Left forelimb (tissue), 1 donor: ENCODE measurements around the gene RNF168.
A peak's percentile ranks its signal among the peaks of the same experiment; 100 is the strongest.
"Not testable (repeated sequence)": the region's sequence is repeated elsewhere in the genome, so short reads cannot be mapped to it uniquely, and the experiment has no call there.

ENCODE experiments used
- DNase-seq: peaks from one replicate; pipeline ENCODE4 v3.0.0-alpha.2; 2018; ENCODE audit warnings: low spot score

Gene RNF168, protein sequence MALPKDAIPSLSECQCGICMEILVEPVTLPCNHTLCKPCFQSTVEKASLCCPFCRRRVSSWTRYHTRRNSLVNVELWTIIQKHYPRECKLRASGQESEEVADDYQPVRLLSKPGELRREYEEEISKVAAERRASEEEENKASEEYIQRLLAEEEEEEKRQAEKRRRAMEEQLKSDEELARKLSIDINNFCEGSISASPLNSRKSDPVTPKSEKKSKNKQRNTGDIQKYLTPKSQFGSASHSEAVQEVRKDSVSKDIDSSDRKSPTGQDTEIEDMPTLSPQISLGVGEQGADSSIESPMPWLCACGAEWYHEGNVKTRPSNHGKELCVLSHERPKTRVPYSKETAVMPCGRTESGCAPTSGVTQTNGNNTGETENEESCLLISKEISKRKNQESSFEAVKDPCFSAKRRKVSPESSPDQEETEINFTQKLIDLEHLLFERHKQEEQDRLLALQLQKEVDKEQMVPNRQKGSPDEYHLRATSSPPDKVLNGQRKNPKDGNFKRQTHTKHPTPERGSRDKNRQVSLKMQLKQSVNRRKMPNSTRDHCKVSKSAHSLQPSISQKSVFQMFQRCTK

DNA sequence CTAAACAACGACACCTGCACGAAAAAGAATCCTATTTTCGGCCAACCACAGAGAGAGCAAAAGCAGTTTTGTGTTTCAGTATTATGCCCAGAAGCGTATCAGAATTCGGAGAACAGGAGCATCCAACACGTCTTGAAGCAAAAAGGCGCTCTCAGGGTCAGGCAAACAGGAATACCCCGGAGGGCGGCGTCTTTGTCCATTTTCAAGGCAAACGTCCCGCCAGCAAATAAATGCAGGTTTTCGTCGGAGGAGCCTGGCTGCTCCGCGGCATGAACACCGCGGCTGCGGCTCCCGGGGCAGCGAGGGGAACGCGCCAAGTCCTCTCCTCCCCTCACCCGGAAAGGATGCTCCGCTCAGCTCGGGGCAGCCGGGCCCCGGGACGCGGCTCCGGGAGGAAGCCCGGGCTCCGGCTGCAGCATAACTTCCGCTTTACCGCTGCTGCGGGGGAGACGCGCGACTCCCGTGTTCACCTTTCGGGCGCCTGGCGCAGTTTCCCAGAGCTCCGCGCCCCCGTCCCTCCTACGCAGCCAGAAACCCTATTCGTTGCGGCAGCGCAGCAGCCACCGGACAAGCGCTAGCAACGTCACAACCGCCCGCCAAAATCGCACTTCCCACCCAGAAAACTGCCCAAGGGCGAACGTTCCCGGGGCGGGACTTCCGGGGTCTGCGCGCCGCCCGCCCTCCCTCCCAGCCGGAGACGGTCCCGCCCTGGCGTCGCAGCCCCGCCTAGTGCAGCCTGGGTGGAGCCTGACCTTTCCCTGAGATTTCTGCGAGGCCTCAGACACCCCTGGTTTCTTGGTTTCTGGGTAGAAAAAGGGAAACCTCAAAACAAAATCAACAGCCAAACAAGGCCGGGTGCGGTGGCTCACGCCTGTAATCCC, at the start of gene RNF168:
RNF168 (minus strand) TSS at position 573 of the 881 bp plus-strand sequence. CDS start 595 bp downstream, outside the sequence.
- peak; percentile 98 for DNase-seq

DNA sequence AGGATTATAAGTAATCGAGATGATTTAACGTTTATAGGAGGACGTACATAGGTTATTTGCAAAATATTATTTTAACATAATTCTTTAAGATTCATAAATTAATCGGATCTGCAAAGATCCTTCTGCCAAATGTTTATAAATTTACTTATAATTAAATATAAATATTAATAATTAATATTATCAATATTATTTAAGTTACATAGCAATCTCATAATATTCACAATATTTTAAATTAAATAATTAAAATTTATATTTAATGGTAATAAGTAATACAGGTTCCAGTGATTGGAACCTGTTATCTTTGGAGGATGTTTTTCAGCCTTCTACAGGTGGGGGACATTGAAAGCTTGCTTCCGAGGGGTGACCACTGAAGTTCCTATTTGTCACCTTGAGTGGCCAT, 48.7 kb upstream of the RNF168 start:
- no peak for DNase-seq

DNA sequence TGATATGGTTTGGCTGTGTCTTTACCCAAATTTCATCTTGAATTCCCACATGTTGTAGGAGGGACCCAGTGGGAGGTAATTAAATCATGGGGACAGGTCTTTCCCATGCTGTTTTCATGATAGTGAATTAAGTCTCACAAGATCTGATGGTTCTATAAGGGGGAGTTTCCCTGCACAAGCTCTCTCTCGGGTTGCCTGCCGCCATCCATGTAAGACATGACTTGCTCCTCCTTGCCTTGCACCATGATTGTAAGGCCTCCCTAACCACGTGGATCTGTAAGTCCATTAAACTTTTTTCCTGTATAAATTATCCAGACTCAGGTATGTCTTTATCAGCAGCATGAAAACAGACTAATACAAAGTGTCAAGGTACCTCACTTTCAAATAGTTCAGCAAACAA, 46.6 kb upstream of the RNF168 start:
- DNase-seq = not testable (repeated sequence)

DNA sequence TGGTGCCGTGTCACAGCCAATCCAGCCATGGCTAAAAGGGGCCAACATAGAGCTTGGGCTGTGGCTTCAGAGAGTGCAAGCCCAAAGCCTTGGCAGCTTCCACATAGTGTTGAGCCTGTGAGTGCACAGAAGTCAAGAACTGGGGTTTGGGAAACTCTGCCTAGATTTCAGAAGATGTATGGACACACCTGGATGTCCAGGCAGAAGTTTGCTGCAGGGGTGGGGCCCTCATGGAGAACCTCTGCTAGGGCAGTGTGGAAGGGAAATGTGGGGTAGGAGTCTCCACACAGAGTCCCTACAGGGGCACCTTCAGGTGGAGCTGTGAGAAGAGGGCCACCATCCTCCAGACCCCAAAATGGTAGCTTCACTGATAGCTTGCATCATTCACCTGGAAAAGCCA, 45.7 kb upstream of the RNF168 start:
- not testable (repeated sequence) for DNase-seq

DNA sequence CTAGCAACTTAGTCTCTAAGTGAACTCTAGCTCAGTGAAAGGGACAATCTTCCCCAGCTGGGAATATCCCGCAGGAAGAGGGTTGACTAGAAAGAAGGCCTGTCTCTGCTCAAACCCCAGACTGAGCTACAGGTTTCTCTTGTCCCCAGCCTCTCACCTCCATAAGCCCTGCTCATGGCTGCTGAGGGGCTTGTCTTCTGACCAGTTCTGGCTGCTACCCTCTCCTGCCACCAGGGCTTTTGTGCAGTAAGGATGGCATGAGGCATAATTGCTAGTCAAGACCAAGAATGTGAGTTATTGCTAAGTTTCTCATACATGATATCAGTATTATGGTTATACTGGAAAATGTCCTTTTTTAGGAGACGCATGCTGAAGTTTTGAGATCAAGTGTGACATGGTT, 43.5 kb upstream of the RNF168 start:
- no peak for DNase-seq

DNA sequence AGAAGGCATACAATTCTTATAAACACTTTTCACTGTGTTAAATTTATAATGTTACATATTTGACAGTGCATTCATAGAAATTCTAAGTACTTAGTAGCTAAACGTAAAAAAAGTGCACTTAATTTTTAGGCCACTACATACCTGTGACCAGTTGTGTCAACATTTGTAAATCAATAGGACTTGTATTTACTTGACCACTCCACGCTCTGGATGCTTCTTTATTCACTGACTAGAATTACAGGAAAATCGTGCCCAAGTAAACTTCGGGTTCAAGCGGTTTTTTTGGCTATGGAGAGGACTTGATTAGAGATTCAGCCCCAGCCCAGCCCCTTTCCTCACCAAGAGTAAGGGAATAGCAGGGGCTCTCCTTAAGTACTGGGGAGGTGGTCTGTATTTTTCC, 43.0 kb upstream of the RNF168 start:
- no peak for DNase-seq

DNA sequence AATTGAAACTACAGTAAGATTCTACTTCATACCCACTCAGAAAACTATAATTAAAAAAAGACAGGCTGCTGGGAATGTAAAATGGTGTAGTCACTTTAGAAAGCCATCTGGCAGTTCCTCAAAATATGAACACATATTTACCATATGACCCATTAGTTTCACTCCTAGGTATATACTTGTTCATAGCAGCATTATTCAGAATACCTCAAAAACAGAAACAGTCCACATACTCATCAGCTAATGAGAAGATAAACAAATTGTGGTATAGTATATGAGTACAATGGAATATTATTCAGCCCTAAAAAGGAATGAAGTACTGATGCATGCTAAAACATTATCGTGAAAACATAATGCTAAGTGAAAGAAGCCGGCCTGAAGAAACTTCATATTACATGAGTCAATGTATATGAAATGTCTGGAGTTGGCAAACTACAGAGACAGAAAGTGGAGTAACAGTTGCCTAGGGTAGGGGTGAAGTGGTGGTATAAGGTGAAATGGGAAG, 41.0 kb upstream of the RNF168 start:
- DNase-seq = no peak

DNA sequence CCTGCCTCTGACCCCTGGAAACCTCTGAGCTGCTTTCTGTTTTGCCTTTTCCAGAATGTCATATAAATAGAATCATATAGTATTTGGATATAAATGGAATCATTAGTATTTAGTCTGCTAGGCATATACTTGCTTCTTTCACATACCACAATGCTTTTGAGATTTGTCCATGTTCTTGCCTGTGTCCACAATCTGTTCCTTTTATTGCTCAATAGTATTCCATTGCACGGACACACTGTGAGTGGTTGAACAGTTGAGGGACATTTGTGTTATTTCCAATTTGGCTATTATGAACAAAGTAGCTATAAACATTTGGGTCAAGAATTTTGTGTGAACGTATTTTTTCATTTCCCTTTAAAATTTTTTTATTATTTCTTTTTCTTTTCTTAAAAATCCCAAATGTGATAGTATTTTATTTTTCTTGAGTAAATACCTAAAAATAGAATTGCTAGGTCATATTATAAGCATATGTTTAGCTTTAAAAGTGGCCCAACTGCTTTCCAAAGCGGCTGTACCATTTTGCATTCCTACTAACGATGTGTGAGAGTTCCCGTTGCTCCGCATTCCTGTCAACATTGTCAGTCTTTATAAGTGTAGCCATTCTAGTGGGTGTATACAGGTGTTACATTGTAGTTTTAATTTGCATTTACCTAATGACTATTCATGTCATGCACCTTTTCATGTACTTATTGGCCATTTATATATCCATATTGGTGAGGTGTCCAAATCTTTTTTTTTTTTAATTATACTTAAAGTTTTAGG, 38.3 kb upstream of the RNF168 start:
- DNase-seq = no peak

DNA sequence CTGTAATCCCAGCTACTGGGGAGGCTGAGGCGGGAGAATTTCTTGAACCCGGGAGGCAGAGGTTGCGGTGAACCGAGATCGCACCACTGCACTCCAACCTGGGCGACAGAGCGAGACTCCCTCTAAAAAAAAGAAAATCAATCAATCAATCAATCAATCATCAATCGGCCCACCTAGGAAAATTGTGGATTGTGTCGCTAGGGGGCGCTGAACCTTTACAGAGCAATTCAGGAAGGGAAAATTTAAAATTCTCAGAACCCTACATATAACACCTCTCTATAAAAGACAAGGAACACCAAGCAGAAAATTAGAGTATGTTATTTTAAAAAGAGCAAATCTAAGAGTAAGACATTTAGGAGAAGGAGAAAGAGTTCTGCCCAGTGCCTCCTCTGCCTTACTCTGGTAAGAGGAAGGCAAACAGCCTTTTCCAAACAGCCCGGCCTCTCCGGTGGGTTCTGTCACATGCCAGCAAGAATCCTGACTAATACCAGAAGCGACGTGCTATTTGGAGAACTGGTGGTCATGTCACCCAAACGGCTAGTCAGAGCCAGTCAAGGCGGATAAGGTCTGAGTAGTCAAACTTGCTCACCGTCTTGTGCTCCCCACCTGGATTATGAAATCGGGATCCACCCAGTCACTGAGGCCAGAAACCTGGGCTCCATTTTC, 33.9 kb upstream of the RNF168 start:
- DNase-seq = no peak

DNA sequence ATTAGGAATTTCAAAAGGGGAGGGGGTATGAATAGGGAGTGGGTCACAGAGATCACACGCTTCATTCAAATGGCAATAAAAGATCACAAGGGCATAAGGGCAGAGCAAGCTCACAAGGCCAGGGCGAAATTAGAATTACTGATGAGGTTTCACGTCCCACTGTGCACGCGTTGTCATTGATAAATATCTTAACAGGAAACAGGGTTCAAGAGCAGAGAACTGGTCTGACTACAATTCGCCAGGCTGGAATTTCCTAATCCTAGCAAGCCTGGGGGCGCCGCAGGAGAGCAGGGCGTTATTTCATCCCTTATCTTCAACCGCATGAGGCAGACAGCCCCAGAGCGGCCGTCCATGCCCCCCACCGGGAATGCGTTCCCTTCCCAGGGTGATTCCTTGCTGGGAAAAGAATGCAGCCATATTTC, 29.7 kb upstream of the RNF168 start:
- no peak for DNase-seq

DNA sequence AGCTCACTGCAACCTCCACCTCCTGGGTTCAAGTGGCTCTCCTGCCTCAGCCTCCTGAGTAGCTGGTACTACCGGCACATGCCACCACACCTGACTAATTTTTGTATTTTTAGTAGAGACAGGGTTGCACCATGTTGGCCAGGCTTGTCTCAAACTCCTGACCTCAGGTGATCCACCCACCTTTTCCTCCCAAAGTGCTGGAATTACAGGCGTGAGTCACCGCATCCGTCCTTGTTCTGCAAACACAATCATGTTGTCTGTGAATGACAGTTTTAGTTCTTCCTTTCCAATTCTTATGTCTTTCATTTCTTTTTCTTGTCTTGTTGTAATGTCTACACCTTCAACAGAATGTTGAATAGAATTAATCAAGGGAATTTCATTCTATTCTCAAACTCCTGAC, 27.9 kb upstream of the RNF168 start:
- DNase-seq = no peak

DNA sequence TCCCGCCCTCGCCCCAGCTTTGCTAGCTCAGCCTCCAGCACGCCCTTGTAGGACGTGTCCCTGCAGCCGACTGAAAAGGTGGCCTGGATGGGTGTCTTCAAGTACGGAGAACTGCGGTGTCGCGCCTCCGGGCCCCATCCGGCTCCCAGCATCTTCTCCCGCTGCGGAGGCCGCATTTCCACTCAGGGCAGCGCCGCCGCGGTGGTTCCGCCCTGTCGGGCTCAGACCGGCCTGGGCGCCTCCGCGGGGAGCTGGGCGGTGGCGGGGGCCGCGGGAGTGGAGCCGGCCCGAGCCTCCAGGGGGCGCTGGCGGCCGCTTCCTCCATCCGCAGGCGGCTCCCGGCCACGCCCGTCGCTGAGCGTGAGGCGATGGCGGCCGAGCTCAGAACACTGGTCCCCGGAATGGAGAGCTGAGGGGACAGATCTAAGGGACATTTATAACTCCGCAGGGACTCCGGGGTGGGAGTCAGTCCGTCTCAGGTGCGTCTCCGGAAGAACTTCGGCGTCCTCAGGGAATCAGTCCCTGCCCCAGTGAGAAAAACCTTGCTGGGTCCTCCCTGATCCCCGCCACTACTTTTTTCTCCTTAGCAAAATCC, 25.2 kb upstream of the RNF168 start:
- peak; percentile 70 for DNase-seq

DNA sequence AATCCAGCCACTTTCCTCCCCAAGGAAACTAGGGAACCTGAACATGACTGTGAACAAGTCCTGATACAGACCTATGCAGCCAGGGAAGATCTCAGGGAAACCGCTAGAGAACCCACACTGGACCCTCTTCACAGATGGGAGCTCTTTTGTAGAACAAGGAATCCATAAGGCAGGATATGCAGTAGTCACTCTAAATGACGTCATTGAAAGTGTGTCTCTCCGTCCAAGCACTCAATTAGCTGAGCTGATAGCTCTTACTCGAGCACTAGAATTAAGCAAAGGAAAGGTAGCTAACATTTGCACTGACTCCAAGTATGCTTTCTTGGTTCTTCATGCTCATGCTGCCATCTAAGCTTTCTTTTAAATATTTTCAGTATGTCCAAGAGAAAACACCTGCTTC, 21.6 kb upstream of the RNF168 start:
- no peak for DNase-seq

DNA sequence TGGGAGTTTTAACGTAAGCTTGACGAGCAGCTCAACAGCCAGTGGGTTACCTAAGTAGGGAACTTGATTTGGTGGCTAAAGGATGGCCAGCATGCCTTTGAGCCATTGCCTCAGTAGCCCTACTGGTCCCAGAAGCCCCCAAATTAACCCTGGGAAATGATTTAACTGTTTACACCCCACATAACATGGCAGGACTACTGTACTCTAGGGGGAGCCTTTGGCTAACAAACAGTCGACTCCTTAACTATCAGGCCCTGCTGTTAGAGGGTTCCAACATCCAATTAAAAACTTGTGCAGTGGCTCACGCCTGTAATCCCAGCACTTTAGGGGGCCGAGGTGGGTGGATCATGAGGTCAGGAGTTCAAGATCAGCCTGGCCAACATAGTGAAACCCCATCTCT, 21.0 kb upstream of the RNF168 start:
- DNase-seq = no peak

DNA sequence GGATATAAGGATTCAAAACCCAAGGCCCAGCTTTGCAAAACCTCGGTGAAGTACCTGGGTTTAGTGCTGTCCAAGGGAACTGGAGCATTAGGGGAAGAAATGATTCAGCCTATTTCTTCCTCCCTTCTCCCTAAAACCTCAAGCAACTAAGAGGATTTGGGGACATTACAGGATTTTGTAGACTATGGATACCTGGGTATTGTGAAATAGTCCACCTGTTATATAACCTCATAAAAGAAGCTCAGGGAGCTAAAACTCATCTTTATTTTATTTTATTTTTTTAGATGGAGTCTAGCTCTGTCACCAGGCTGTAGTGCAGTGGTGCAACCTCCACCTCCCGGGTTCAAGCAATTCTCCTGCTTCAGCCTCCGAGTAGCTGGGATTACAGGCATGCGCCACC, 20.3 kb upstream of the RNF168 start:
- no peak for DNase-seq

DNA sequence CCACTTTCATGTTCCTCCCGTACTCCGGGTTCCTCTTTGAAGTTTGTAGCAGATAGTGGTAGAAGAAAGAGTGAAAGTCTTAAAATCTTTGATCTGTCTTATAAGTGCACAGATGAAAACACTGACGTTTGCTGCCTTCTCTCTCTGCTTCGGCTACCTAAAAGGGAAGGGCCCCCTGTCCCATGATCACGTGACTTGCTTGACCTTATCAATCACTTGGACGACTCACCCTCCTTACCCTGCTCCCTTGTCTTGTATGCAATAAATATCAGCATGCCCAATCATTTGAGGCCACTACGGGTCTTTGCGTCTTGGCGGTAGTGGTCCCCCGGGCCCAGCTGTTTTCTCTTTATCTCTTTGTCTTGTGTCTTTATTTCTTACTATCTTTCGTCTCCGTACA, 17.7 kb upstream of the RNF168 start:
- not testable (repeated sequence) for DNase-seq

DNA sequence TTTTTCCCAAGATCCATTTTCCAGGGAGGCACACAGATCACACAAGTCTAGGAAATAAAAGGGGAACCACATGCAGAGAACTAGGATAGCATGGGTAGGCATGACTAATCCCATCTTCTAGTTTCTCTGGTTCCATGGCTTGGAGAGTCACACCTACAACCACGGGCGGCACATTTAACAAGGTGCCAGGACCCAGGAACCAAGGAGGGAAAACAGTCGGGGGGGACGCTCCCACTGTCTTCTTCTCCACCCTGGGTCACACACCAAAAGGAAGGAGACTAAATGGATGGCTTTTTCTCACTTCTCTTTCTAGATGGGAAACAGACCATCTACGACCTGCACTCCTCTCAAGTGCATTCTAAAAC, 16.1 kb upstream of the RNF168 start:
- DNase-seq = no peak

DNA sequence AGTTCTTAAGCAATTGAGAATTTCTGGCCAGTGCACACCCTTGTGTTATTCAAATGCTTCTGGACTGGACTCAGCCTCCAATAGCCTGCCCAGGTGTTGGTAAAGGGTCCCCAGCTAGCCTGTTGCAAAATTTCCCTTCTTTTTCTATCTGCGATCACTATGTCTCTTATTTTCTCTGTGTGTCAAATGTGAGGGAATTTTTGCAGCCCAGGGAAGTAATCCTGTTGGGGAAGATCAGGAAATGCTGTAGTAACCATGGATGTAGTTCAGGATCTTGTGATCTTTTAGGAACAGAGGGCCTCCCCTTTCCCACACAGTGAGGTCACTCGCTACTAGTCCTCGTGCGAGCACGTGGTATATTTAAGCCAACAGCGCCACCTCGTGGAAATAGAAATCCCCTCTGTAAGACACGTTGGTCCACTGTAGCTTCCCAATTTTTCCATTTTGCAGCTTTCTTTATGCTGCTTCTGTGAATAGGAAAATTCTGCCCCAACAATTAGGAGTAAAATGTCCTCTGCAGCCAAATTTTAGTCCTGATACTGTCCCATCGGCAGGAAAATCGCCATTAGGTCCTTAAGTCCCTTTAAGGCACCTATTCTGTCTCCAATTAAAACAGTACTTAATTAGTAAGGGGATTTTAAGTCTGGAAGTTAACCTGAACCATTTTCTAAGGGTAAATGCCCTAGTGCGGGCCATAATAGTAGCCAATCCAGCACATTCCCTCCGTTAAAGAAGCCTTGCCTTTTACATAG, 15.6 kb upstream of the RNF168 start:
- no peak for DNase-seq

DNA sequence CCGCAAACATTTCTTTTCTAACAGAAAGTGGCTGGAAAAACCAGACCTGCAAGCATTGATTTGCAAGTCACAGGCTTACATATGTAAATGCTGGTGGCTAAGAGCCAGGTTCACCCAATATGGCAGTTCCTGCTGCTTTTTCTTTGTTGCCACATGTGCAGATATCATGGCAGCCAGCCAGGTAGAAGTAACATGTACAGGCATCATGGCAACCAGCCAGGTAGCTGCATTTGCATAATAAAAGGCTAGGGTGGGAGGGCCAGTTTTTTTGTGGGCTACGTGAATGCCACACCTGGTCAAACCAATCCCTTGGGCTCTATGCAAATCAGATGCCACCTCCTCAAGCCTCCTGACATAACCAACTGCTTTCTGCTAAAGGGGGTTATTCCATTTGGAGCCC, 14.4 kb upstream of the RNF168 start:
- DNase-seq = no peak

DNA sequence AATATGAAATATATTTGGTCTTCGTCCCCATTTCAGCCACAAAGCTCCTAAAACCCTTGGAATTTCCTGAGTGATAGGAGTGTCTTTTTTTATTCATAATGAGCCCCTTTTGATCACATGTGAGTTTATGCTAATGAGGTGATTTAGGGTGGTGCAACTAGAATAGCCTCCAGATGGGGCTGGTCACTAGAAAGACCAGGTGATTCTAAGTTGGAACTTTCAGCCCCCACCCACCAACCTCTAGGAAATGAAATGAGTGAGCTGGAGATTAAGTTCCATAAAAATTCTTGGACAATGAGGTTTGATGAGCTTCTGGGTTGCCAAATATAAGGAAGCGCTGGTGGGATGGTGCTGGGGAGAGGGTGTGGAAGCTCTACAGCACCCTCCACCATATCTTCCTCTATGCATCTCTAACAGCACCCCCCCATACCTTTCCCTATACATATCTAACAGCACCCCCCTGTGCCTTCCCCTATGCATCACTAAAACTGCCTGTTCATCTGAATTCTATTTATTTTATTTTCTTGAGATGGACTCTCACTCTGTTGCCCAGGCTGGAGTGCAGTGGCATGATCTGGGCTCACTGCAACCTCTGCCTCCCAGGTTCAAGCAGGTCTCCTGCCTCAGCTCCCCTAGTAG, 13.7 kb upstream of the RNF168 start:
- DNase-seq = no peak
